Small intestine (tissue), 7 donors: ENCODE results near the gene SAP30BP. TPM values are rescaled to one million over a fixed set of nuclear protein-coding genes. Genes with fewer than 3 reads are reported as not detected.
A peak's percentile ranks its signal among the peaks of the same experiment; 100 is the strongest.

ENCODE experiments used
- DNase-seq, 2 donors: peaks; one replicate each; pipeline versions ENCODE4 v3.0.0 to v3.0.0-alpha.2; 2013
- FAIRE-seq: peaks from 2 replicates; lab custom pipeline; 2012; peaks lifted over from hg19 to GRCh38; lab: Jason Lieb, UNC
- H3K27ac ChIP-seq, 3 donors: one replicate each; pipeline ENCODE4 v1.5.1; 2013; ENCODE audit warnings: low read length in 2 of 3, mild to moderate bottlenecking in 2 of 3, control low read depth in 1 of 3, inconsistent platforms in 1 of 3, low read depth in 1 of 3, moderate library complexity in 1 of 3
- H3K27me3 ChIP-seq, 3 donors: one replicate each; pipeline ENCODE4 v1.6.1; 2013; ENCODE audit warnings: low read length in 3 of 3, inconsistent platforms in 1 of 3; ENCODE audit not compliant: control insufficient read depth in 3 of 3, insufficient read depth in 3 of 3
- H3K36me3 ChIP-seq, 3 donors: one replicate each; pipeline ENCODE4 v1.6.1; 2013; ENCODE audit warnings: low read length in 3 of 3, inconsistent platforms in 1 of 3, low read depth in 1 of 3, mild to moderate bottlenecking in 1 of 3, moderate library complexity in 1 of 3; ENCODE audit not compliant: control insufficient read depth in 3 of 3, insufficient read depth in 2 of 3
- H3K4me1 ChIP-seq, 3 donors: one replicate each; pipeline ENCODE4 v1.6.1; 2013; ENCODE audit warnings: low read length in 2 of 3, inconsistent platforms in 1 of 3, low read depth in 1 of 3, mild to moderate bottlenecking in 1 of 3, moderate library complexity in 1 of 3; ENCODE audit not compliant: control insufficient read depth in 3 of 3, insufficient read depth in 2 of 3
- H3K4me3 ChIP-seq, 3 donors: one replicate each; pipeline ENCODE4 v1.5.1; 2013; ENCODE audit warnings: low read length in 3 of 3, control low read depth in 1 of 3, inconsistent platforms in 1 of 3, low read depth in 1 of 3, mild to moderate bottlenecking in 1 of 3, moderate library complexity in 1 of 3
- H3K9me3 ChIP-seq, 2 donors: one replicate each; pipeline ENCODE4 v1.6.1; 2013; ENCODE audit warnings: low read depth in 1 of 2, low read length in 1 of 2; ENCODE audit not compliant: control insufficient read depth in 2 of 2, insufficient read depth in 1 of 2
- WGBS, 3 donors: extraction: QIAGEN DNeasy Blood & Tissue Kit; methylation state at CpG; one replicate each; pipeline ENCODE4 v1.1.7; 2013; 5-methylcytosine and 5-hydroxymethylcytosine counted together
- polyA plus RNA-seq, 4 donors: library from polyadenylated mRNA; stranded (reverse) in 3 of 4; unstranded in 1 of 4; fragments of 200-250 nt in 3 of 4; fragments of 120-200 nt in 1 of 4; gene quantifications; one replicate each; pipeline versions ENCODE4 v1.2.1 to v1.2.3, GENCODE V29; 2013
- donor health status: healthy with polysubstance abuse.
- donor health status: control.
- donor health status: control.
- donor health status: Bipolar disorder and iron deficiency.
- donor health status: healthy.

SAP30BP gene
- polyA plus RNA-seq, 4 donors = 52.6 to 92.7 (median 75.0) TPM

GRCh38 chr17:75646638-75646992 lies 20.5 kb upstream of the SAP30BP start:
- H3K27ac ChIP-seq = peak overlapping the region; percentile 95 to 99 (median 97)
- WGBS, 3 donors = 57 to 86% (median 70%) methylated on average over 6 of the region's 6 CpGs
- H3K9me3 ChIP-seq = no peaks in the 10 kb centered on the region
- H3K27me3 ChIP-seq = no peaks in the 10 kb centered on the region
- peaks cover 1 to 68% (median 11%) of the 10 kb centered on the region in 3 donors for H3K36me3 ChIP-seq
- DNase-seq (no peak), FAIRE-seq (no peak)
- H3K4me3 ChIP-seq = peak overlapping the region in 2 of 3 donors; percentile 8 to 30
- peaks cover 4 to 51% (median 6%) of the 10 kb centered on the region in 3 donors for H3K4me1 ChIP-seq

- FAIRE-seq (no peak), DNase-seq (peak in 1 of 2 donors; percentile 54)
- H3K27me3 ChIP-seq = no peaks in the 10 kb centered on the region
- H3K9me3 ChIP-seq = no peaks in the 10 kb centered on the region
- H3K36me3 ChIP-seq = peaks cover 1 to 68% (median 12%) of the 10 kb centered on the region in 3 donors
- WGBS, 3 donors = 84 to 94% (median 92%) methylated on average over 7 of the region's 7 CpGs
- H3K4me3 ChIP-seq = peak overlapping the region in 2 of 3 donors; percentile 8 to 30
- peak overlapping the region; percentile 95 to 99 (median 97) for H3K27ac ChIP-seq
- H3K4me1 ChIP-seq = peaks cover 4 to 46% (median 6%) of the 10 kb centered on the region in 3 donors
Observed at GRCh38 chr17:75647061-75647460, 20.1 kb upstream of the SAP30BP start.

DNA sequence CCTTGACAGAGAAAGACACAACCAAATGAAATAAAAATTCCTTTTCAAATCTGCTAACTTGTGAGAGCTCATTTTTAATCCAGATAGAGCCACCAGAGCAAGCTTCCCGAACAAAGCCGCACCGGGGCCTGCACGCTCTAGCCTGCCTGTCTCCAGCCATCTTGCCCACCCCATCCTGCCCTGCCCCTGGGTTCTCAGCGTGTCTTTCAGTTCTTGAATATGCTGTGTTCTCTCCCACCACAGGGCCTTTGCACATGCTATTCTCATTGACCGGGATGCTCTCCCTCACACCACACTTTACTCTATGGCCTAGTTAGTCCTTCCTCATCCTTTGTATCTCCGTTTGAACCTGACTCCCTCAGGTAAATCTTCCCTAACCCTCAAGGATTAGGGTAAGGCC lies 19.2 kb upstream of the SAP30BP start:
- peaks cover 2 to 38% (median 4%) of the 10 kb centered on the region in 3 donors for H3K4me1 ChIP-seq
- H3K27me3 ChIP-seq = no peaks in the 10 kb centered on the region
- peak overlapping the region in 1 of 3 donors; percentile 95 for H3K27ac ChIP-seq
- FAIRE-seq (no peak), DNase-seq (no peak)
- H3K36me3 ChIP-seq = peaks cover 1 to 73% (median 13%) of the 10 kb centered on the region in 3 donors
- H3K4me3 ChIP-seq = no peak overlapping the region
- H3K9me3 ChIP-seq = no peaks in the 10 kb centered on the region
- WGBS, 3 donors = 96 to 98% (median 98%) methylated on average over 7 of the region's 7 CpGs

- H3K4me1 ChIP-seq = peaks cover 2 to 30% (median 4%) of the 10 kb centered on the region in 3 donors
- H3K27me3 ChIP-seq = no peaks in the 10 kb centered on the region
- H3K9me3 ChIP-seq = no peaks in the 10 kb centered on the region
- FAIRE-seq (no peak), DNase-seq (no peak)
- no peak overlapping the region for H3K4me3 ChIP-seq
- H3K36me3 ChIP-seq = peaks cover 1 to 66% (median 13%) of the 10 kb centered on the region in 3 donors
- H3K27ac ChIP-seq = no peak overlapping the region
- 95 to 97% (median 96%) methylated on average over 6 of the region's 6 CpGs for WGBS, 3 donors
Observed at GRCh38 chr17:75649687-75650086, 17.5 kb upstream of the SAP30BP start.

GRCh38 chr17:75650874-75651273 lies 16.3 kb upstream of the SAP30BP start:
- H3K27ac ChIP-seq = no peak overlapping the region
- no peak overlapping the region for H3K4me3 ChIP-seq
- FAIRE-seq (no peak), DNase-seq (no peak)
- WGBS, 3 donors = 75 to 92% (median 82%) methylated on average over 7 of the region's 7 CpGs
- peaks cover 0 to 18% (median 3%) of the 10 kb centered on the region in 3 donors for H3K4me1 ChIP-seq
- no peaks in the 10 kb centered on the region for H3K9me3 ChIP-seq
- no peaks in the 10 kb centered on the region for H3K27me3 ChIP-seq
- peaks cover 1 to 75% (median 13%) of the 10 kb centered on the region in 3 donors for H3K36me3 ChIP-seq

- Histone ChIP-seq H3K9me3 (no peaks in the 10 kb centered on the region), H3K4me1 (peaks cover 0 to 4% (median 0%) of the 10 kb centered on the region in 3 donors), H3K27me3 (no peaks in the 10 kb centered on the region), H3K36me3 (peaks cover 1 to 83% (median 13%) of the 10 kb centered on the region in 3 donors), H3K4me3 (no peak overlapping the region), H3K27ac (no peak overlapping the region)
- DNase-seq = no peak
- WGBS, 3 donors = 92 to 96% (median 94%) methylated on average over 5 of the region's 5 CpGs
- no peak for FAIRE-seq
Observed at GRCh38 chr17:75652341-75652740, 14.8 kb upstream of the SAP30BP start.

- Histone ChIP-seq H3K9me3 (no peaks in the 10 kb centered on the region), H3K4me1 (no peaks in the 10 kb centered on the region), H3K36me3 (peaks cover 1 to 80% (median 13%) of the 10 kb centered on the region in 3 donors), H3K4me3 (no peak overlapping the region), H3K27ac (no peak overlapping the region), H3K27me3 (no peaks in the 10 kb centered on the region)
- DNase-seq (peak in 1 of 2 donors; percentile 59), FAIRE-seq (no peak)
- WGBS, 3 donors = 70 to 85% (median 81%) methylated on average over 6 of the region's 6 CpGs
Observed at GRCh38 chr17:75652934-75653549, 14.1 kb upstream of the SAP30BP start.

DNA sequence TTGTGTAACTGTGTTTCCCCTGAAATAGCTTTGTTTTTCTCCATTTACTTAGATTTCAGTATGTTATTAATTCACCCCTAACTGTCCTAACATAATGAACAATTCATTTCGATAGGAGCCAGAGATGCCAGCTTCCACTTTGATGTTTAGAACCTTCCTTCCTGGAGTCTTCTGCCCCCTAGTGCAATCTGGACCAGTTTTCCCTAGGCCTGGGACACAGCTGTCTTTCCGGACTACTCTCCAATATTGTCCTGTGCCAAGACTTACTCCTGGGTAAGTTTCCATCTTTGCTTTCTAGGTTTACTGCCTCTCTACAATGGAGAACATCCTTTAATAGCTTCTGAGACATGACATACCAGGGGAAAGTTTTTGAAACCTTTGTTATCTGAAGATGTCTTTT lies 13.0 kb upstream of the SAP30BP start:
- 19 to 42% (median 23%) methylated on average over 2 of the region's 2 CpGs for WGBS, 3 donors
- Histone ChIP-seq H3K36me3 (peaks cover 1 to 75% (median 13%) of the 10 kb centered on the region in 3 donors), H3K27me3 (no peaks in the 10 kb centered on the region), H3K9me3 (no peaks in the 10 kb centered on the region), H3K27ac (no peak overlapping the region), H3K4me1 (no peaks in the 10 kb centered on the region), H3K4me3 (no peak overlapping the region)
- FAIRE-seq = no peak
- peak in 1 of 2 donors; percentile 48 for DNase-seq
